Pancreas (tissue), 10 donors: Measurements from ENCODE around the gene TMCC1. TPM values are rescaled to one million over a fixed set of nuclear protein-coding genes. Genes with fewer than 3 reads are reported as not detected.

Experiments used
- ATAC-seq, 4 donors: fragments of 200-7000 bp; cut with Tn5 transposase; one replicate each; pipeline versions ENCODE4 v1.8.0 to v1.9.1; 2020; ENCODE audit warnings: mild to moderate bottlenecking in 4 of 4, moderate library complexity in 4 of 4
- DNase-seq, 6 donors: peaks; one replicate each; pipeline ENCODE4 v3.0.0-alpha.2; 2020
- FAIRE-seq: peaks from 2 replicates; lab custom pipeline; 2012; peaks lifted over from hg19 to GRCh38; lab: Jason Lieb, UNC
- H3K27ac ChIP-seq, 4 donors: fragments of 200-600 bp; sonication (generic); 1 replicate in 3 of 4; 2 replicates in 1 of 4; pipeline versions ENCODE4 v1.5.0 to v1.8.0; 2020
- H3K27me3 ChIP-seq, 4 donors: fragments of 200-600 bp; one replicate each; pipeline ENCODE4 v1.8.0; 2021
- H3K36me3 ChIP-seq, 3 donors: fragments of 200-600 bp; sonication (generic) in 1 of 3; one replicate each; pipeline versions ENCODE4 v1.5.0 to v1.8.0; 2020 to 2021
- H3K4me1 ChIP-seq, 3 donors: fragments of 200-600 bp; one replicate each; pipeline ENCODE4 v1.8.0; 2021
- H3K4me3 ChIP-seq, 4 donors: fragments of 200-600 bp; sonication (generic) in 2 of 4; one replicate each; pipeline versions ENCODE4 v1.5.0 to v1.8.0; 2020 to 2021
- H3K9me3 ChIP-seq, 4 donors: fragments of 200-600 bp; one replicate each; pipeline ENCODE4 v1.8.0; 2021
- WGBS, 2 donors: extraction: QIAGEN DNeasy Blood & Tissue Kit; methylation state at CpG; one replicate each; pipeline ENCODE4 v1.1.7; 2013; 5-methylcytosine and 5-hydroxymethylcytosine counted together
- intact Hi-C, 3 donors: fragments of 100-400 bp; cut with DNase I; formaldehyde crosslinking; loops; one replicate each; pipeline versions ENCODE4 v1.11.1 to v1.14.2; 2022
- polyA plus RNA-seq, 2 donors: library from polyadenylated mRNA; stranded (reverse); fragments of 200-250 nt; gene quantifications; one replicate each; pipeline ENCODE4 v1.2.3, GENCODE V29; 2013
- total RNA-seq, 6 donors: library from RNA; stranded (reverse); fragmentation: NEBNext Ultra II Directional in 4 of 6; extraction: Animal tissue kit (Norgen Biotek cat#: 25700) in 4 of 6; gene quantifications; one replicate each; pipeline versions ENCODE4 v1.2.1 to v1.2.4, GENCODE V29; 2021 to 2023
- TF ChIP-seq, protein P1 (sequence below), 4 donors: fragments of 200-600 bp; sonication (generic) in 3 of 4; IDR thresholded peaks; one replicate each; pipeline versions ENCODE4 v1.5.0 to v1.8.0; 2021; ENCODE audit warnings: antibody characterized with exemption in 4 of 4
- donor health status: healthy with polysubstance abuse.
- donor health status: DM: no; HTN: no; CAD: no; lungs with moderate emphysema.
- donor health status: DM: no; HTN: no; CAD: no.
- donor health status: control.
- donor health status: control.
- donor health status: Bipolar disorder and iron deficiency.
- donor health status: DM: yes; HTN: yes; CAD: no.
- donor health status: DM: no; HTN: no; CAD: no.
- donor health status: DM: no; HTN: no; CAD: no.
- donor health status: DM: yes; HTN: yes; CAD: no.

Gene TMCC1
- total and polyA plus RNA-seq, 8 donors: 5.6 to 27.5 (median 16.9) TPM

DNA sequence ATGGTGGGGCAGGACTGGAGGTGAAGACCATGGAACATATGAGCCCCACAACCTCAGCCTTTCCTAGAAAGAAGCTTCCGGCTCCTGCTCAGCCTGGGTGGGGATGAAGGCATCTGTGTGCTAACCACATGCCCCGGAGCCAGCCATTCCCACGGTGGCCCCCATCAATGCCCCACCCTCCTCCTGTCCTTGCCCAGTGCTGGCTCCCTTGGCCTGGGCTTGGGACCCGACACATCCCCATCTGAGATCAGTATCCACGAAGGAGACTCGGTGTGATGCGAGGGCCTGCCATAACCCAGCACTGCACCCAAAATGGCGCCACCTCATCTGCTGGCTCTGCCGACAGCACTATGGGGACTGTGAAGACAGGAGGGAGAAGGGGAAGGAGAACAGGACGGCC, 270.6 kb downstream of the TMCC1 start:
- TF ChIP-seq, protein P1, sequence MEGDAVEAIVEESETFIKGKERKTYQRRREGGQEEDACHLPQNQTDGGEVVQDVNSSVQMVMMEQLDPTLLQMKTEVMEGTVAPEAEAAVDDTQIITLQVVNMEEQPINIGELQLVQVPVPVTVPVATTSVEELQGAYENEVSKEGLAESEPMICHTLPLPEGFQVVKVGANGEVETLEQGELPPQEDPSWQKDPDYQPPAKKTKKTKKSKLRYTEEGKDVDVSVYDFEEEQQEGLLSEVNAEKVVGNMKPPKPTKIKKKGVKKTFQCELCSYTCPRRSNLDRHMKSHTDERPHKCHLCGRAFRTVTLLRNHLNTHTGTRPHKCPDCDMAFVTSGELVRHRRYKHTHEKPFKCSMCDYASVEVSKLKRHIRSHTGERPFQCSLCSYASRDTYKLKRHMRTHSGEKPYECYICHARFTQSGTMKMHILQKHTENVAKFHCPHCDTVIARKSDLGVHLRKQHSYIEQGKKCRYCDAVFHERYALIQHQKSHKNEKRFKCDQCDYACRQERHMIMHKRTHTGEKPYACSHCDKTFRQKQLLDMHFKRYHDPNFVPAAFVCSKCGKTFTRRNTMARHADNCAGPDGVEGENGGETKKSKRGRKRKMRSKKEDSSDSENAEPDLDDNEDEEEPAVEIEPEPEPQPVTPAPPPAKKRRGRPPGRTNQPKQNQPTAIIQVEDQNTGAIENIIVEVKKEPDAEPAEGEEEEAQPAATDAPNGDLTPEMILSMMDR (IDR thresholded peaks at IDR 0.05): no peak
- H3K4me3 ChIP-seq: no peak overlapping the region
- H3K36me3 ChIP-seq: no peaks in the 10 kb centered on the region
- H3K4me1 ChIP-seq: peaks cover 5 to 19% (median 9%) of the 10 kb centered on the region in 3 donors
- H3K27ac ChIP-seq: peak overlapping the region in 1 of 4 donors; percentile 60
- whole genome bisulfite sequencing, 2 donors: 80 to 86% methylated on average over 9 to 10 of the region's 10 CpGs
- no peak for FAIRE-seq
- no peaks in the 10 kb centered on the region for H3K27me3 ChIP-seq
- DNase-seq: peak in 3 of 6 donors; percentile 12 to 66 (median 52)
- intact Hi-C loops: no loop called here
- H3K9me3 ChIP-seq: no peaks in the 10 kb centered on the region
- ATAC-seq: no peak

DNA sequence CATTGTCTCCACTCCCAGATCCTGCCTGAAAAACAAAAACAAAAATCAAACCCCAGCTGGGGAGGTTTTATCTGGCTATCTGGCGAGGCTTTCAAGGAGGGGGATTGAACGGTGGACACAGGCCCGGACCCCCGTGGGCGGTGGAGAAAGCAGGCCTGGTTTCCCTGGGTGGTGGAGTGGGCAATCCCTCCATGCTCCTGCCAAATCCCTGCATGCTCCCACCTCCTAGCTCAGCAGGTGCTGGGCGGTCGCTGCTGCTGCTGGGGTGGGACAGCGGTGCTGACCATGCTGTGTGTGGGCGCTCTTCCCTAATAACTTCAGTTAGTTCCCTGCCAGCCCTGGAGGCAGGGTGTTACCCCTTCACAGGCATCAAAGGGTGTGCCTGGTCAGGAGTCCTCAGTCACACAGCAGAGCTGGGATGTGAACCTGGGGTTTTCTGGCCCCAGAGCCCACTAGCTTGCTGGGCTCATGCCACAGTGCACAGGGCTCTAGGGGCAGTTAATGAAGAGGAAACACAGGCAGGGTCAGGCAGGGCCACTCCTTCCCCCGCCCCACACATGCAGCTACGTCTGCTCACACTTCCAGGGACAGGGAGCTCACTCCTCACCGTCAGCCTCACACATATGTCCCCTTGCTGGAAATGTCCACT, 271.2 kb downstream of the TMCC1 start:
- TF ChIP-seq, protein P1 (IDR thresholded peaks at IDR 0.05): no peak
- Histone ChIP-seq H3K36me3 (no peaks in the 10 kb centered on the region), H3K27me3 (no peaks in the 10 kb centered on the region), H3K4me1 (peaks cover 5 to 19% (median 9%) of the 10 kb centered on the region in 3 donors), H3K9me3 (no peaks in the 10 kb centered on the region), H3K27ac (no peak overlapping the region), H3K4me3 (no peak overlapping the region)
- FAIRE-seq: no peak
- DNase-seq: peak in 3 of 6 donors; percentile 12 to 47 (median 45)
- ATAC-seq: no peak
- 75 to 83% methylated on average over 12 of the region's 12 CpGs for WGBS, 2 donors
- intact Hi-C loops: no loop called here

DNA sequence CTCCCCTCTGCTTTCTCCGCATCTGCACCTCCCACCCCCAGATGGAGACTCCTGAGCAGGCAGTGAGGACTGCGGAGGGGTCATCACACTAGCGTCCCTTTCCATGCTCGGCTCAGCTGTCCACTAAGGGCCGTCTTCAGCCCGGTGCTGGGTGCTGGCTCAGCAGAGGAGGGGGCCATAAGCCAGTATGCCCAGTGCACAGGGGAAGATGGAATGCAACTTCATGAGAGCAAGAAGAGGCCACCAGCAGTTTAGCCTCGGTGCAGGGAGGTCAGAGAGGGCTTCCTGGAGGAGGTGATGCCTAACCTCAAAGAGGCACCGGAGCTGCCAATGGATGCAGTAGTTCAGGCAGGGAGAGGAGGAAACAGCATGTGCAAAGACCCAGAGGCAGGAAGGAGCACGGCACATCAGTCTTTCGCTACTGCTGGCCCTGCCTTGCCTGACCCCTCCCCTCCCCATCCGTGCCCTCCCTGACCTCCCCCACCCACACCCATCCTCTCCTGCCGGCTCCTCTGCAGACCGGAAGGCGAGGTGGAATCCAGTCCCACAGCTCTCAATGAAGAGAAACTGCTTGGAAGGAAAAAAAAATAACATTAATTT, 271.8 kb downstream of the TMCC1 start:
- H3K4me3 ChIP-seq: no peak overlapping the region
- H3K4me1 ChIP-seq: peaks cover 5 to 19% (median 9%) of the 10 kb centered on the region in 3 donors
- TF ChIP-seq, protein P1 (IDR thresholded peaks at IDR 0.05): no peak
- no peak for ATAC-seq
- 77% methylated on average over 14 of the region's 14 CpGs for whole genome bisulfite sequencing, 2 donors
- no peaks in the 10 kb centered on the region for H3K36me3 ChIP-seq
- DNase-seq: peak in 2 of 6 donors; percentile 13 to 50
- no peaks in the 10 kb centered on the region for H3K9me3 ChIP-seq
- FAIRE-seq: no peak
- intact Hi-C loops: no loop called here
- no peak overlapping the region for H3K27ac ChIP-seq
- H3K27me3 ChIP-seq: no peaks in the 10 kb centered on the region

DNA sequence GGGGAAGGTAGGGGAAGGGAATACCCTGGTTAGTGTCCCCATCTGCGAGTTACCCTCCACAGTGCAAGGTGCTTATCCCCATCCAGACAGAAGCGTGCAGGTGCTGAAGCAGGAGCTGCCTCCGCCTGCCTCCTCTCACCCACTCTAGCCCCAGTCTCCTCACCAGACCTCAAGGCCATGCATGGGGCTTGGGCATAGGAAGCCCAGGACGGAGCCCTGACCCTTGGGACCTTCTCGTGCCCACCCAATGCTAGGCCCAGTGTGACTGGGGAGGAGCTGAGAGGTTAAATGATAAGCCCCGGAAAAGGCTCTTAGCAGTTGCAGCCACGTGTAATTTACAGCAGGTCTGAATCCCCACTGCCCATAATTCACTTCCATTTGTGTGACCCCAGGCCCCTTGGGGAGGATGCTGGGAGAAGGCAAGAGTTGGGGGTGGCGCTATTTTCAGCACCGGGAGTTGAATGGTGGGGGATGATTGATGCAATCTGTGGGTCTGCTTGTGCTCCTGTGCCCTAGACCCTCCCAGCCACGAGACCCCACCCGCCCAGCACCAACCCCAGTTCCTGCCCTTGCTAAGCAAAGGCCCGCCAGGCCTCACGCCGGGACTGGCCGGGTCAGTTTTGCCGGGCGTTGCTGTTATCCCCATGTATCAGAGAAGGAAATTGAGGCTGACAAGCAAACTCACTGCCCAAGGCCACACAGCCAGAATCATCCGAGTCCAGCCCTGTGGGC, 272.5 kb downstream of the TMCC1 start:
- Histone ChIP-seq H3K4me1 (peaks cover 1 to 16% (median 9%) of the 10 kb centered on the region in 3 donors), H3K36me3 (no peaks in the 10 kb centered on the region), H3K27ac (no peak overlapping the region), H3K9me3 (no peaks in the 10 kb centered on the region), H3K4me3 (no peak overlapping the region), H3K27me3 (no peaks in the 10 kb centered on the region)
- ATAC-seq (no peak), FAIRE-seq (no peak), DNase-seq (peak in 3 of 6 donors; percentile 9 to 62 (median 55))
- intact Hi-C loops: no loop called here
- WGBS, 2 donors: 72 to 84% methylated on average over 18 of the region's 18 CpGs
- TF ChIP-seq, protein P1 (IDR thresholded peaks at IDR 0.05): no peak
